Fibroblast of lung (primary cell): ENCODE data around the gene CDH4.

ENCODE experiments used
- CTCF ChIP-seq, 2 donors: IDR thresholded peaks in 1 of 2; conservative IDR thresholded peaks in 1 of 2; 1 replicate in 1 of 2; 2 replicates in 1 of 2; pipeline ENCODE4 v1.5.1; 2011 to 2012; ENCODE audit warnings: low read length in 2 of 2, control low read depth in 1 of 2, inconsistent platforms in 1 of 2, low read depth in 1 of 2, mild to moderate bottlenecking in 1 of 2
- EZH2 ChIP-seq: IDR thresholded peaks from 2 replicates; pipeline ENCODE4 v1.5.1; 2012; ENCODE audit warnings: low read length, control low read depth, mild to moderate bottlenecking; ENCODE audit errors: missing control alignments

- no peak for TF ChIP-seq CTCF (conservative IDR thresholded peaks at IDR 0.05 in 1 of 2, IDR thresholded peaks at IDR 0.05 in 1 of 2; ENCODE audit: low read depth in 1 of 2, low read length in 2 of 2)
- no peak for TF ChIP-seq EZH2
These were observed 112.1 kb downstream of the CDH4 start for GRCh38 chr20:61364147-61364546.
